HEK293 (cell line): Measurements from ENCODE around the gene CDC37.

ENCODE experiments used
- CTCF ChIA-PET: fragments of 350-600 bp; formaldehyde crosslinking; extraction: SDS; loops from one replicate; lab custom pipeline; 2021; ENCODE audit warnings: antibody characterized with exemption; lab: Yijun Ruan, JAX
- POLR2A ChIA-PET: fragments of 300-600 bp; formaldehyde crosslinking; extraction: SDS; loops from one replicate; lab custom pipeline; 2020; ENCODE audit warnings: antibody characterized with exemption, inconsistent platforms; lab: Yijun Ruan, JAX
- H3K27ac ChIP-seq: fragments of 200-500 bp; sonication (Bioruptor generic); 2 replicates; pipeline ENCODE4 v1.5.1; 2014; ENCODE audit warnings: low read depth, low read length, control low read depth, inconsistent platforms; ENCODE audit errors: extremely low read depth
- H3K36me3 ChIP-seq, 2 experiments: fragments of 200-500 bp in 1 of 2; sonication (Bioruptor generic) in 1 of 2; 1 replicate in 1 of 2; 2 replicates in 1 of 2; pipeline ENCODE4 v1.5.1; 2014 to 2017; ENCODE audit warnings: inconsistent platforms in 2 of 2, low read length in 2 of 2; ENCODE audit not compliant: control insufficient read depth in 2 of 2, insufficient read depth in 1 of 2
- H3K4me1 ChIP-seq: fragments of 200-500 bp; sonication (Bioruptor generic); 2 replicates; pipeline ENCODE4 v1.5.1; 2014; ENCODE audit warnings: mild to moderate bottlenecking, low read length, inconsistent platforms; ENCODE audit not compliant: control insufficient read depth, insufficient read depth
- H3K4me3 ChIP-seq: 2 replicates; pipeline ENCODE4 v1.5.1; 2011; ENCODE audit warnings: low read depth, mild to moderate bottlenecking, control low read depth, low read length, moderate library complexity
- H3K9me3 ChIP-seq: fragments of 200-500 bp; sonication (Bioruptor generic); 2 replicates; pipeline ENCODE4 v1.5.1; 2014; ENCODE audit warnings: low read depth, low read length, inconsistent platforms; ENCODE audit not compliant: control insufficient read depth, insufficient read depth
- GLIS1 ChIP-seq: fragments of 450-650 bp; formaldehyde crosslinking; IDR thresholded peaks from 2 replicates; pipeline ENCODE4 v1.5.1; 2016; ENCODE audit warnings: missing biosample characterization, missing genetic modification characterization
- IKZF3 ChIP-seq: fragments of 450-650 bp; IDR thresholded peaks from 2 replicates; pipeline ENCODE4 v1.5.0; 2018; ENCODE audit warnings: missing biosample characterization, mild to moderate bottlenecking, missing genetic modification characterization, moderate library complexity
- KLF10 ChIP-seq: fragments of 450-650 bp; IDR thresholded peaks from 2 replicates; pipeline ENCODE4 v1.5.1; 2018; ENCODE audit warnings: missing biosample characterization, mild to moderate bottlenecking, missing genetic modification characterization
- MEIS1 ChIP-seq: sonication (generic); formaldehyde crosslinking; IDR thresholded peaks from 2 replicates; pipeline ENCODE4 v1.8.1; 2022; ENCODE audit warnings: missing genetic modification reagents, mild to moderate bottlenecking, borderline replicate concordance
- MZF1 ChIP-seq: fragments of 450-650 bp; formaldehyde crosslinking; IDR thresholded peaks from 2 replicates; pipeline ENCODE4 v1.5.1; 2017; ENCODE audit warnings: missing biosample characterization, missing genetic modification characterization, borderline replicate concordance
- OVOL3 ChIP-seq: fragments of 450-650 bp; formaldehyde crosslinking; IDR thresholded peaks from 2 replicates; pipeline ENCODE4 v1.5.1; 2016; ENCODE audit warnings: missing biosample characterization, missing genetic modification characterization
- PRDM10 ChIP-seq: fragments of 450-650 bp; formaldehyde crosslinking; IDR thresholded peaks from 2 replicates; pipeline ENCODE4 v1.5.1; 2016; ENCODE audit warnings: missing biosample characterization, missing genetic modification characterization
- TCF7L2 ChIP-seq: IDR thresholded peaks from 2 replicates; pipeline ENCODE4 v1.6.1; 2011; ENCODE audit warnings: low read depth, mild to moderate bottlenecking, inconsistent platforms, low read length, moderate library complexity, borderline replicate concordance
- WT1 ChIP-seq: fragments of 450-650 bp; formaldehyde crosslinking; IDR thresholded peaks from 2 replicates; pipeline ENCODE4 v1.5.1; 2016; ENCODE audit warnings: missing biosample characterization, missing genetic modification characterization
- ZBTB11 ChIP-seq: fragments of 450-650 bp; formaldehyde crosslinking; conservative IDR thresholded peaks from 2 replicates; pipeline ENCODE4 v1.5.1; 2016; ENCODE audit warnings: low read depth, missing biosample characterization, missing genetic modification characterization
- ZBTB17 ChIP-seq: fragments of 450-650 bp; formaldehyde crosslinking; IDR thresholded peaks from 2 replicates; pipeline ENCODE4 v1.5.1; 2016; ENCODE audit warnings: missing biosample characterization, missing genetic modification characterization
- ZEB2 ChIP-seq: fragments of 450-650 bp; formaldehyde crosslinking; IDR thresholded peaks from 2 replicates; pipeline ENCODE4 v1.5.1; 2016; ENCODE audit warnings: missing biosample characterization, missing genetic modification characterization
- ZIC2 ChIP-seq: fragments of 450-650 bp; formaldehyde crosslinking; IDR thresholded peaks from 2 replicates; pipeline ENCODE4 v1.5.1; 2016; ENCODE audit warnings: missing biosample characterization, missing genetic modification characterization
- ZNF121 ChIP-seq: fragments of 450-650 bp; formaldehyde crosslinking; IDR thresholded peaks from 2 replicates; pipeline ENCODE4 v1.5.1; 2016; ENCODE audit warnings: missing biosample characterization, missing genetic modification characterization
- ZNF18 ChIP-seq: fragments of 450-650 bp; formaldehyde crosslinking; IDR thresholded peaks from 2 replicates; pipeline ENCODE4 v1.5.1; 2016; ENCODE audit warnings: missing biosample characterization, missing genetic modification characterization
- ZNF184 ChIP-seq: fragments of 450-650 bp; IDR thresholded peaks from 2 replicates; pipeline ENCODE4 v1.5.1; 2018; ENCODE audit warnings: missing biosample characterization, mild to moderate bottlenecking, missing genetic modification characterization
- TF ChIP-seq, protein P1 (sequence below): fragments of 450-650 bp; formaldehyde crosslinking; IDR thresholded peaks from 2 replicates; pipeline ENCODE4 v1.5.1; 2016; ENCODE audit warnings: missing biosample characterization, missing genetic modification characterization
- TF ChIP-seq, protein P2 (sequence below): fragments of 450-650 bp; formaldehyde crosslinking; IDR thresholded peaks from 2 replicates; pipeline ENCODE4 v1.5.1; 2016; ENCODE audit warnings: missing biosample characterization, missing genetic modification characterization

CDC37 gene

DNA sequence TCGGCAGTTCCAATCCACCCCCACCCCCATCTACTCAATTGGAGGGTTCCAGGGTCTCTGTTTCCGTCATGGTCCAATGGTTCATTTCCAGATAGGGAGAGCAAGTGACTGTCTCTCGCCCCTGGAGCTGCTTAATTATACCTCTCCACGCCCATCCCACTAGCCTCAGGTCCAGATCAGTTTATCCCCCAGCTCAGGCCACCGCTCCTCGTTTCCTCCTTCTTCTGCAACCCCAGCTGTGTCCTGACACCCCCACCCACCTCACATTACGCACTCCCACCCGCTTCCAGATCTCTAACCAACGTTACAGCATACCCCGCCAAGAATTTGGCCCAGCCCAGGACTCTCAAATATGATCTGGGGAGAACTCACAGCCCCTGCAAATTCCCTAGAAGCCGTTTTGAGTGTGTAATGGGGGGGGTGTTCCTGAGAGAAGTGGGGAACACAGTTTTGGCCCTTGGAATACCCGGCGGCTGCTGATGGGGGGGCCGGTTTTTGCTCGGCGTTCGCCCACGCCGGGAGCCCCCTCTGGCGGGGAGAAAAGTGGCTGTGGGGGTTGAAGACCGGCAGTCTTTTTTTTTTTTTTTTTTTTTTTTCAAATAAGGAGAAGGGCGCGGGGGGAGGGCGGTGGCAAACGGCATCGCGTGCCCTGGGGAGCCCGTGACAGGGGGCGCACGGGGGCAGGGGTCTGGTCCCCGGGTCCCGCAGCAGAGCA, 15.3 kb upstream of the CDC37 start (continued):
- TF ChIP-seq, protein P1, sequence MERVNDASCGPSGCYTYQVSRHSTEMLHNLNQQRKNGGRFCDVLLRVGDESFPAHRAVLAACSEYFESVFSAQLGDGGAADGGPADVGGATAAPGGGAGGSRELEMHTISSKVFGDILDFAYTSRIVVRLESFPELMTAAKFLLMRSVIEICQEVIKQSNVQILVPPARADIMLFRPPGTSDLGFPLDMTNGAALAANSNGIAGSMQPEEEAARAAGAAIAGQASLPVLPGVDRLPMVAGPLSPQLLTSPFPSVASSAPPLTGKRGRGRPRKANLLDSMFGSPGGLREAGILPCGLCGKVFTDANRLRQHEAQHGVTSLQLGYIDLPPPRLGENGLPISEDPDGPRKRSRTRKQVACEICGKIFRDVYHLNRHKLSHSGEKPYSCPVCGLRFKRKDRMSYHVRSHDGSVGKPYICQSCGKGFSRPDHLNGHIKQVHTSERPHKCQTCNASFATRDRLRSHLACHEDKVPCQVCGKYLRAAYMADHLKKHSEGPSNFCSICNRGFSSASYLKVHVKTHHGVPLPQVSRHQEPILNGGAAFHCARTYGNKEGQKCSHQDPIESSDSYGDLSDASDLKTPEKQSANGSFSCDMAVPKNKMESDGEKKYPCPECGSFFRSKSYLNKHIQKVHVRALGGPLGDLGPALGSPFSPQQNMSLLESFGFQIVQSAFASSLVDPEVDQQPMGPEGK (tag by site-specific recombination): peak; percentile 14

- POLR2A ChIA-PET: interaction anchor here (0.7 to 1.4 kb wide), 6 partner anchors 9 to 957 kb away, joined by 3 to 8 read pairs (median 4); partner anchors contain the start of genes CDC37, DNM2, ICAM5 and TYK2
- H3K4me1 ChIP-seq: 0 out of 2 replicates have a peak, but pooled peaks cover 8% of the 10 kb centered on the region
- H3K36me3 ChIP-seq: no peaks in the 10 kb centered on the region
- H3K27ac ChIP-seq: no peak overlapping the region
- CTCF ChIA-PET: interaction anchor here (0.6 to 9.1 kb wide), 17 partner anchors 9 to 1282 kb away, joined by 3 to 193 read pairs (median 3); partner anchors contain the start of genes CDC37, ICAM1, QTRT1 and RAVER1
- no peaks in the 10 kb centered on the region for H3K9me3 ChIP-seq
- H3K4me3 ChIP-seq: no peak overlapping the region
- TF ChIP-seq, protein P2, sequence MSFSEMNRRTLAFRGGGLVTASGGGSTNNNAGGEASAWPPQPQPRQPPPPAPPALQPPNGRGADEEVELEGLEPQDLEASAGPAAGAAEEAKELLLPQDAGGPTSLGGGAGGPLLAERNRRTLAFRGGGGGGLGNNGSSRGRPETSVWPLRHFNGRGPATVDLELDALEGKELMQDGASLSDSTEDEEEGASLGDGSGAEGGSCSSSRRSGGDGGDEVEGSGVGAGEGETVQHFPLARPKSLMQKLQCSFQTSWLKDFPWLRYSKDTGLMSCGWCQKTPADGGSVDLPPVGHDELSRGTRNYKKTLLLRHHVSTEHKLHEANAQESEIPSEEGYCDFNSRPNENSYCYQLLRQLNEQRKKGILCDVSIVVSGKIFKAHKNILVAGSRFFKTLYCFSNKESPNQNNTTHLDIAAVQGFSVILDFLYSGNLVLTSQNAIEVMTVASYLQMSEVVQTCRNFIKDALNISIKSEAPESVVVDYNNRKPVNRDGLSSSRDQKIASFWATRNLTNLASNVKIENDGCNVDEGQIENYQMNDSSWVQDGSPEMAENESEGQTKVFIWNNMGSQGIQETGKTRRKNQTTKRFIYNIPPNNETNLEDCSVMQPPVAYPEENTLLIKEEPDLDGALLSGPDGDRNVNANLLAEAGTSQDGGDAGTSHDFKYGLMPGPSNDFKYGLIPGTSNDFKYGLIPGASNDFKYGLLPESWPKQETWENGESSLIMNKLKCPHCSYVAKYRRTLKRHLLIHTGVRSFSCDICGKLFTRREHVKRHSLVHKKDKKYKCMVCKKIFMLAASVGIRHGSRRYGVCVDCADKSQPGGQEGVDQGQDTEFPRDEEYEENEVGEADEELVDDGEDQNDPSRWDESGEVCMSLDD (tag by site-specific recombination): no peak
- TF ChIP-seq, protein P1 (tag by site-specific recombination): 0 out of 2 replicates have a peak, but pooled peaks have one; percentile 40
- TF ChIP-seq IKZF3 (tag by site-specific recombination) (no peak), MEIS1 (CRISPR knock-in tag) (no peak), ZBTB17 (tag by site-specific recombination) (peak; percentile 70; the same call in 1 of the 2 replicates), ZIC2 (tag by site-specific recombination) (peak; percentile 69; the same call in 1 of the 2 replicates), ZNF121 (no peak), WT1 (tag by site-specific recombination) (0 out of 2 replicates have a peak, but pooled peaks have one; percentile 1), GLIS1 (tag by site-specific recombination) (peak; percentile 94), ZNF18 (tag by site-specific recombination) (0 out of 2 replicates have a peak, but pooled peaks have one; percentile 37), OVOL3 (no peak), ZNF184 (tag by site-specific recombination) (0 out of 2 replicates have a peak, but pooled peaks have one; percentile 16), ZBTB11 (tag by site-specific recombination) (peak; percentile 21; the same call in 1 of the 2 replicates), KLF10 (tag by site-specific recombination) (0 out of 2 replicates have a peak, but pooled peaks have one; percentile 33), ZEB2 (tag by site-specific recombination) (no peak), MZF1 (tag by site-specific recombination) (0 out of 2 replicates have a peak, but pooled peaks have one; percentile 4), TCF7L2 (peak; percentile 64; the same call in 1 of the 2 replicates), PRDM10 (tag by site-specific recombination) (peak; percentile 99)
Measured at GRCh38 chr19:10418235-10418484, 14.8 kb upstream of the CDC37 start.
